ENCODE results near the gene RBM4.

Gene RBM4

DNA sequence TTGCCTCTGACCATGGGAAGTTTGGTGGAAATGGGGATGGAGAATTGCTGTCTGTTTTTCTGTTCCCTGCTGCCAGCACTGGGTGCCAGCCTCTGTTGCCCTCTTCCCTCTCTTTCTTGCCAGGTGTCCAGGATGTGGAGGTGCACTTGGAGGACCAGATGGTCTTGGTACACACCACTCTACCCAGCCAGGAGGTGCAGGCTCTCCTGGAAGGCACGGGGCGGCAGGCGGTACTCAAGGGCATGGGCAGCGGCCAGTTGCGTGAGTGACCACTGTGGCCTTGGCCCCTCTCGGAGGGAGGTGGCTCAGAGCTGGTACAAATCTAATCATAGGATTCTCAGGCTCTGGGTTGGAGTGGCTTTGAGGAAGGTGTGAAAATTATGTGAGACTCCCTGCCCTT is 39.5 kb upstream of the RBM4 start:
- H3K4me3 ChIP-seq (IDR thresholded peaks at IDR 0.05; ENCODE audit: insufficient read depth, low read depth, low read length), result no peak overlapping the region
- TF ChIP-seq, protein P1, sequence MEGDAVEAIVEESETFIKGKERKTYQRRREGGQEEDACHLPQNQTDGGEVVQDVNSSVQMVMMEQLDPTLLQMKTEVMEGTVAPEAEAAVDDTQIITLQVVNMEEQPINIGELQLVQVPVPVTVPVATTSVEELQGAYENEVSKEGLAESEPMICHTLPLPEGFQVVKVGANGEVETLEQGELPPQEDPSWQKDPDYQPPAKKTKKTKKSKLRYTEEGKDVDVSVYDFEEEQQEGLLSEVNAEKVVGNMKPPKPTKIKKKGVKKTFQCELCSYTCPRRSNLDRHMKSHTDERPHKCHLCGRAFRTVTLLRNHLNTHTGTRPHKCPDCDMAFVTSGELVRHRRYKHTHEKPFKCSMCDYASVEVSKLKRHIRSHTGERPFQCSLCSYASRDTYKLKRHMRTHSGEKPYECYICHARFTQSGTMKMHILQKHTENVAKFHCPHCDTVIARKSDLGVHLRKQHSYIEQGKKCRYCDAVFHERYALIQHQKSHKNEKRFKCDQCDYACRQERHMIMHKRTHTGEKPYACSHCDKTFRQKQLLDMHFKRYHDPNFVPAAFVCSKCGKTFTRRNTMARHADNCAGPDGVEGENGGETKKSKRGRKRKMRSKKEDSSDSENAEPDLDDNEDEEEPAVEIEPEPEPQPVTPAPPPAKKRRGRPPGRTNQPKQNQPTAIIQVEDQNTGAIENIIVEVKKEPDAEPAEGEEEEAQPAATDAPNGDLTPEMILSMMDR (conservative IDR thresholded peaks at IDR 0.05; ENCODE audit: low read depth, low read length), result no peak
- H3K36me3 ChIP-seq (ENCODE audit: insufficient read depth), result no peaks in the 10 kb centered on the region
- H3K9ac ChIP-seq, result no peak overlapping the region
- no peak overlapping the region for H2AFZ ChIP-seq (ENCODE audit: low read depth)
- no peaks in the 10 kb centered on the region for H3K4me1 ChIP-seq (ENCODE audit: low read depth, poor library complexity, severe bottlenecking)
- no peaks in the 10 kb centered on the region for H3K27me3 ChIP-seq (ENCODE audit: insufficient read depth, low read depth)
- no peak overlapping the region for H3K4me2 ChIP-seq
- no peaks in the 10 kb centered on the region; the same call in 1 of the 2 replicates for H3K79me2 ChIP-seq (ENCODE audit: insufficient read depth, low read depth)
- no peak overlapping the region for H3K27ac ChIP-seq
- no peaks in the 10 kb centered on the region for H4K20me1 ChIP-seq (ENCODE audit: insufficient read depth)

DNA sequence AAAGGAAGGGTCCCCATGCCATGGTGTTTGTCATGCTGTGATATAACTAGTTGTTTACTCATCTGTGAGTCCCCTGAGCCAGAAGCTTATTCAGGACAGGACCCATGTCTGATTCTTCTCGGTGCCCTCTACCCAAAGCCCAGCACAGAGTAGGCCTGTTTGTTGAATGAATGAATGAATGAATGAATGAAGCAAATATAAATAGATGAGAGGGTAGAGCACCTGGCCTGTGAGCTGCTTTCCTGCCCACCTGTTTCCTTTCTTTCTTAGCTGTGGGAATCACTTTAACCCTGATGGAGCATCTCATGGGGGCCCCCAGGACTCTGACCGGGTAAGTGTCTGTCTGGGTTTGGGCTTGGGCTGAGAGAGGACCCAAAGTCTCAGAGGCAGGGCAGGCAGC is 38.3 kb upstream of the RBM4 start:
- H3K79me2 ChIP-seq (ENCODE audit: insufficient read depth, low read depth), result no peaks in the 10 kb centered on the region
- no peak overlapping the region for H2AFZ ChIP-seq (ENCODE audit: low read depth)
- no peaks in the 10 kb centered on the region for H3K27me3 ChIP-seq (ENCODE audit: insufficient read depth, low read depth)
- no peak overlapping the region for H3K9ac ChIP-seq
- H3K36me3 ChIP-seq (ENCODE audit: insufficient read depth), result no peaks in the 10 kb centered on the region
- H3K4me2 ChIP-seq, result no peak overlapping the region
- TF ChIP-seq, protein P1 (conservative IDR thresholded peaks at IDR 0.05; ENCODE audit: low read depth, low read length), result no peak
- no peaks in the 10 kb centered on the region for H3K4me1 ChIP-seq (ENCODE audit: low read depth, poor library complexity, severe bottlenecking)
- no peaks in the 10 kb centered on the region for H4K20me1 ChIP-seq (ENCODE audit: insufficient read depth)
- no peak overlapping the region for H3K4me3 ChIP-seq (IDR thresholded peaks at IDR 0.05; ENCODE audit: insufficient read depth, low read depth, low read length)
- H3K27ac ChIP-seq, result no peak overlapping the region

DNA sequence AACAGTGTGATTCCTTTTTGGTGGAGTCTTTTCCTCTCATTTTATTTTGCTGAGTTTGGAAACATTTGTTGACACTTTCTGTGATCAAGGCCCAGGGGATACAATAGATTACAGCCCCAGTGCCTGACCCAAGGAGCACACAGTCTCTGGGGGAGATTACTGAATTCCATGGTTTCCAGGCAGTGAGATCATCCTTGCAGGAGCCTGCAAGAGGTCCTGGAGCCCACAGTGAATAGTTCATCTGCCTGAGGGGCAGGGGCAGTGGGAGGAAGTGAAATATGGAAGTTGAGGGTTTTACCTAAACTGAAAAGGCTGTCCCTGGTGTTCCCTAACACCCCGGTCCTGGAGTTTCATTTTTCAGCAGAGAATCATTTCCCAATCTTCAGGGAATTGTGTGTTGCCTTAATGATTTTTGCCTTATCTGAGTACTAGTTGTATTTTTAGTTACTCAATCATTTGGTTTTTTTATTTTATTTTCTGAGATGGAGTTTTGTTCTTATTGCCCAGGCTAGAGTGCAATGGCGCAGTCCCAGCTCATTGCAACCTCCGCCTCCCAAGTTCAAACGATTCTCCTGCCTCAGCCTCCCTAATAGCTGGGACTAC is 37.8 kb upstream of the RBM4 start:
- Histone ChIP-seq H3K4me2 (no peak overlapping the region), H3K9ac (no peak overlapping the region), H3K4me1 (ENCODE audit: low read depth, poor library complexity, severe bottlenecking) (no peaks in the 10 kb centered on the region), H3K27ac (no peak overlapping the region), H4K20me1 (ENCODE audit: insufficient read depth) (no peaks in the 10 kb centered on the region), H3K4me3 (IDR thresholded peaks at IDR 0.05; ENCODE audit: insufficient read depth, low read depth, low read length) (no peak overlapping the region), H3K79me2 (ENCODE audit: insufficient read depth, low read depth) (no peaks in the 10 kb centered on the region), H3K36me3 (ENCODE audit: insufficient read depth) (no peaks in the 10 kb centered on the region), H3K27me3 (ENCODE audit: insufficient read depth, low read depth) (no peaks in the 10 kb centered on the region), H2AFZ (ENCODE audit: low read depth) (no peak overlapping the region)
- TF ChIP-seq, protein P1 (conservative IDR thresholded peaks at IDR 0.05; ENCODE audit: low read depth, low read length), result no peak

DNA sequence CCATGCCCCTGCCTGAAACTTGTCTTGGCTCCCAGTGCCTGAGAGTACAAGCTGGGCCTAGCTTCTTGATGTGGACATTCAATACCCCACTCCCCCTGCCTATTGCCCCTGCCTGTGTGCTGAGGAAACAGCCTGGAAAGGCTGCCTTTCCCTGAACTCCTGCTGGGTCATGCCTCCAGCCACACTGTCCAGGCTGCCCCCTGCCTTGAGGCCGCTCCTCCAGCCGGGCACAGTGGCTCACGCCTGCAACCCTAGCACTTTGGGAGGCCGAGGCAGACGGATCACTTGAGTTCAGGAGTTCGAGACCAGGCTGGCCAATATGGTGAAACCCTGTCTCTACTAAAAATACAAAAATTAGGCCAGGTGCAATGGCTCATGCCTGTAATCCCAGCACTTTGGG is 35.4 kb upstream of the RBM4 start:
- Histone ChIP-seq H3K36me3 (ENCODE audit: insufficient read depth) (no peaks in the 10 kb centered on the region), H3K27me3 (ENCODE audit: insufficient read depth, low read depth) (no peaks in the 10 kb centered on the region), H2AFZ (ENCODE audit: low read depth) (no peak overlapping the region), H3K4me1 (ENCODE audit: low read depth, poor library complexity, severe bottlenecking) (no peaks in the 10 kb centered on the region), H3K4me2 (no peak overlapping the region), H4K20me1 (ENCODE audit: insufficient read depth) (no peaks in the 10 kb centered on the region), H3K9ac (no peak overlapping the region), H3K27ac (no peak overlapping the region), H3K4me3 (IDR thresholded peaks at IDR 0.05; ENCODE audit: insufficient read depth, low read depth, low read length) (no peak overlapping the region), H3K79me2 (ENCODE audit: insufficient read depth, low read depth) (no peaks in the 10 kb centered on the region)
- TF ChIP-seq, protein P1 (conservative IDR thresholded peaks at IDR 0.05; ENCODE audit: low read depth, low read length), result no peak

Measured in KMS-11 (cell line).